Activated gamma-delta T cell treated with anti-CD3 and anti-CD28 coated beads, Interleukin-2, amount 50 U/mL, for 16 hours (primary cell): ENCODE data around the gene CDC20B.

ENCODE experiments used
- DNase-seq: peaks from one replicate; pipeline ENCODE4 v3.0.0-alpha.2; 2020; ENCODE audit warnings: low read depth

CDC20B gene, protein sequence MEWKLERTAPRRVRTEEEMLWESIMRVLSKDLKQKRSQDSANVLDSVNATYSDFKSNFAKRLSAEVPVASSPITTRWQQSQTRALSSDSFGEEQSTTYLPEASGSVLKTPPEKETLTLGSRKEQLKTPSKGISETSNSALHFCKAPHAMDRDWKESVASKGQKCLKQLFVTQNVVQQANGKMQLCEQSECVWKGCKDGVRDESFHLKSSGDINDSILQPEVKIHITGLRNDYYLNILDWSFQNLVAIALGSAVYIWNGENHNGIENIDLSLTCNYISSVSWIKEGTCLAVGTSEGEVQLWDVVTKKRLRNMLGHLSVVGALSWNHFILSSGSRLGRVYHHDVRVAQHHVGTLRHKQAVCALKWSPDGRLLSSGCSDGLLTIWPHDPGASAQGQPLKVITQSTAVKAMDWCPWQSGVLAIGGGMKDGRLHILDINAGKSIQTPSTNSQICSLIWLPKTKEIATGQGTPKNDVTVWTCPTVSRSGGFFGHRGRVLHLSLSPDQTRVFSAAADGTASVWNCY

DNA sequence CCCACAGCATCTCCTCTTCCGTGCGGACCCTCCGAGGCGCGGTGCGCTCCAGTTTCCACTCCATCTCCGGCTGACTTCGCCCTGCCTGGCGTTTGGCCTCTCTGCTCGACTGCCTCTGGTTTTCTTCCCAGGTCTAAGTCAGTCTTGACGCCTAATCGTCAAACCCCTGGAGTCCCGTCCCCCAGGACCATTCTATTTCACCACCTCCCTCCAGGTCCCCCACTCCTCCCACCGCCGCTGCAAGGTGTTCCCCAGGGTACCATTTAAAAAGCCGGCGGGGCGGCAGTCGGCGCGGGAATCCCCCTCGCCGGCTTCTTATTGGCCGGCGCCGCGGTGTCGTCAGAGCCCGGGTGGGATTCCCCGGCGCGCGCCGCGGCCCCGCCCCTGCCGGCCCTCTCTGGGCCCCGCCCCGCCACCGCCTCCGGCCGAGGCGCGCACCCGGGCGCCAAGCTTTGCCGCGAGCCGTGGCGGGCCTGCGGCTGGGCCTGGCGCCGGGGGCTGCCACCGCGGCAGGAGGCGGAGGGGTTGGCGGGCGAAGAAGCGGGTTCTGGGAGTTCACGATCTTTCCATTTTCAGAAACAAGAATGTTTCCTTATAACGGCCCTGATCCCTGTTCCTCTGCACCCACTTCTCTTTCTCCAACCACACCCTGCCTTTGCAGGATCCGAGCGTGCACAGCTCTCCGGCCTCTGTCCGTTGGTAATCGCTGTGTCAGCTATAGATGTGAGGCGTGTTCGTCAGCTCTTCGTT lies at the start of gene CDC20B:
Gene CDC20B, minus strand, starts transcription at position 241 of the 750 bp plus-strand sequence. Its CDS starts 177 bp downstream, at position 64.
- DNase-seq: peak; percentile 63

DNA sequence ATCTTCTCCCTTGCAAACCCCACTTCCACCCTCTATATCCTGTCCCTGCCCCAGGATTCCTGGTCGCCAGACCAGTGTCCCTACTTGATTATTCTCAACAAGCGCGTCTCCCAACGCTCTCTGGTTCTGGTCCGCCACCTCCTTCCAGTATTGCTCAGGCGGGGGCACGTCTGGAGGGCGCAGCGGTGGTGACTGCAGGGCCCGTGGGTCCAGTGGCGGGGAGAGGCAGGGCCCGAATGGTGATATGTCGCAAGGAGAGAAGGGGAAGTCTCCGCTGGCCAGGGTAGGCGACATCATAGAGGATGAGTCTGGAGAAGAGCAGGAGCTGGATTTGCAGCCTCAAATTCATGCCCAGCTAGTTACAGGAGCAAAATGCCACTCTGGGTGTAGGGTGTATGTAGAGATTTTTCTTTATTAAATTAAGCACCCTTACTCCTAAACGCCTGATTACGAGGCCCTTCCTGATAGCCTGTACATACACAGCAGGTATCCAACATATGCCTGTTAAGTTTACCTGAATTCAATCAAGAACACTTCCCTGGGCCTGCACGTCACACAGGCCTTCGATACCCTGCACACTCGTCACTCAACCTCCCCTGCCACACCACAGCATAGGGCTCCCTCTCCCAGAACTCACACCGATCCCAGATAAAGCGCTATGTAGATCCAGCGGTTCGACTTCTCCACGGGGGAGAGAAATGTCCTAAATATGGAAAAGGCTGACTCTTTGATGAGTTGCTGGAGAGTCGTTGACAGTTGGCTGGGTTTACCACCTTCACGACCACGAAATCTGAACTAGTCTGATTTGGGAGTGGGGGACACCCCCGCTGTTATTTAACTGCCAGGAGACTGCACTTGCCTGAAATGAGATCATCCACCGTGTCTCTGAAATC lies 49.4 kb upstream of the CDC20B start:
- no peak for DNase-seq

DNA sequence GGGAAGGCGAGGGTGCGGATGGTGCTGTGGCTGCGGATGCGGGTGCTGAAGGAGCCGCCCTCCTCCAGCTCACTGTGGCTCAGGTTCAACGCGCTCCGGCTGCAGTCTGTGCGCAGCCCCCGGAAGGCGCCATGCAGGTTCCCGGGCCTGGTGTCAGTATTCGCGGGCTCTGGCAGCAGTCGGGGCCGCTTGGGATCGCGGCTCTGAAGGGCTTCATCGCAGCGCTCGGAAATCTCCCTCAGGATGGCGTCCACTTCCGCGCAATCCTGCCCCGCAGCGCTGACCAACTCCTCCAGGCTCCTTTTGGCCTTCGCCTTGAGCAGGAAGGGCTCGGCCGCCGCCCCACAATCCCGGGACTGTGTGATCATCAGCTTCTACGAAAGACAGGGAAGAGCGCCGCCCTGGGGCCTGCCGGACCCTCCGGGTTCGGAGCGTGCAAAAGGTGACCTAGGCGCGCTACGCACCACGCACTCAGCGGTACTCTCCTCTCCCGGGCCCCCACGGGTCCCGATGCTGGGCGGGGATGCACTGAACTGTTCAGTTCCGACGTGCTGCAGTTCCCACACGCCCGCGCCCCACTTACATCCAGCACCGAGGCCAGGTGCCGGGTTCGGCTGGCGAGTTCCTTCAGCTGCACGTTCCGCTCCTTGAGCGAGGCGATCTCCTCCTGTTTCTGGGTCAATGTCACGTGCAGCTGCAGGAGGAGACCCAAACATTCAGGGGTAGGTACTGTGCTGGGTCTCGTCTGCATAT lies 47.6 kb upstream of the CDC20B start:
- no peak for DNase-seq

DNA sequence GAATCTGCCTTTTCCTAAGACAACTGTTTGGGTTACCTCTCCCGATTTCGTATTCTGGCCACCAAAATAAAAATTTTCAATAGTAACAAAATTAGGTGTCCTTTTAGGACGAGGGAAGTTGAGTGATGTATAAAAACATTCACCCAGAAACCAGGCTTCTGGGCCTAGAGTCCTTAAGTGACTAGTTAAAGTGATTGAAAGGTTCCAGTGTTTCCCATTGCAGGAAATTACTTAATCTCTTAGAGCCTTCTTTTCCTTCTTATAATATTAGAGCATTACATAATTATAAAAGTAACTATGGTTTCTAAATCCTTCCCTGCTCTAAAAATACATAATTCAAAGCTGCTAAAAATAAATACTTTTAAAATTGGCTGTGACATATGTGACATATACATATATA lies 46.8 kb upstream of the CDC20B start:
- DNase-seq: no peak

DNA sequence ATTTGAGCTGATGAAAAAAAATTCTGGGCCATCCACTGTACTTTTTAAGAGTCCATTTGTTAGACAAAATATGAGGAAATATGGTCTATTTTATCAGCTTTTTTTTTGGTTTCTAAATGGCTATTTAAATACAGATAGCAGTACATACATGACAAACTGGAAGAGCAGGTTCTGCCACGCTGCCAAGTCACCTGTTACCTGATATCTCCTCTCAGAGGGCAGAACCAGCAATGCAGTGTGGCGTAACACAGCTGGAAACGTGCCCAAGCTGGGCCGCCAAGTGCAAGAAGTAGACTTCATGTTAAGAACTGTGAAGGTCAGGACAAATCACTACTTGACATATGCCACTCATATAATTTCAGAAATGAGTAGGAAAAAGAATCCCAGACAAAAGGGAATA lies 46.0 kb upstream of the CDC20B start:
- no peak for DNase-seq

DNA sequence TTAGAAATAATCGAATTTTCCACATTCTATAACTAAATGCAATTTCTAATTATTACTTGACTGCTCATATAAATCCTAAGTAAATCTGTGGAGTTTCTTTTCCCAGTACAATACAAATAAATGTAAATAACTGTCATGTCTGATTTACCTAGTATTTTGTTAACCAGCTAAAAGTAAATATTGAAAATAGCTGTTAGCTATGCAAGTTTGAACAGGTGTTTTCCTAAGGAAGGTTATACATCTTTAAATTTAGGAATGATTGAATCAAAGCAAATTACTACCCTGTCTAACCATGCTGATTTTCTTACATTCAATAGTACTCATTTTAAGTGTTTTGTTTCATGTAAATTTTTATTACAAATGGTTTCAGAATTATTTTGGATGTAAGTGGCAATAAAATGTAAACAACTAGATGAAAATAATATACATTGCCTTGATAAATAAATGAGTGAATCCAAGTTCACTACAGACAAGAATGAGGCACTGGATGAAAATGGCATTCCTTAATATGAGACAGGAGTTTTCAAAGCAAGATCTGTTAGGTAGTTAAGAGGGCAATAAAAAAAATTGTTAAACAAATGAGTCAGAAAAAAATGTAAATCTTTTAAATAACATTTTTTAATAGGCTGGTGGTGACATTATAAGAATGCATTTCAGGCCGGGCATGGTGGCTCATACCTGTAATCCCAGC lies 38.4 kb upstream of the CDC20B start:
- no peak for DNase-seq

DNA sequence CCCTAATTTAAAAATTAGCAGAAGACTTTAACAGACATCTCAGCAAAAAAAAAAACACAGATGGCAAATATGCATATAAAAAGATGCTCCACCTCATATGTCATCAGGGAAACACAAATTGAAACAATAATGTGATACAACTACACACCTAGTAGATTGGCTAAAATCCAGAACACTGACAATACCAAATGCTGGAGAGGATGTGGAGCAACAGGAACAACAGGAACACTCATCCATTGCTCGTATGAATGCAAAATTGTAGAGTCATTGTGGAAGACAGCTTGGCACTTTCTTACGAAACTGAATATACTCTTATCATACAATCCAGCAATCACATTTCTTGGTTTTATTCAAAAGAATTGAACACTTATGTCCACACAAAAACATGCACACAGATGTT lies 32.0 kb upstream of the CDC20B start:
- no peak for DNase-seq

DNA sequence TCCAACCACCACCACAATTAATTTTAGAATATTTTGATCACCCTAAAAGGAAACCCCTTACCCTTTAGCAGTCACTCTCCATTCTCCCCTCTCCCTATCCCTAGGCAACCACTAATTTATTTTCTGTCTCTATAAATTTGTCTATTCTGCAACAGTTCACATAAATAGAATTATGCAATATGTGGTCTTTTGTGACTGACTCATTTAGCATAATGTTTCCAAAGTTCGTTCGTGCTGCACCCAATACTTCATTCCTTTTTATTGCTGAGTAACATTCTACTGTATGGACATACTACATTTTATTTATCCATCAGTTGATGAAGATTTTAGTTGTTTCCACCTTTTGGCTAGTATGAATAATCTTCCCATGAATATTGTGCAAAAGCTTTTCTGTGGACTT lies 18.2 kb upstream of the CDC20B start:
- no peak for DNase-seq

DNA sequence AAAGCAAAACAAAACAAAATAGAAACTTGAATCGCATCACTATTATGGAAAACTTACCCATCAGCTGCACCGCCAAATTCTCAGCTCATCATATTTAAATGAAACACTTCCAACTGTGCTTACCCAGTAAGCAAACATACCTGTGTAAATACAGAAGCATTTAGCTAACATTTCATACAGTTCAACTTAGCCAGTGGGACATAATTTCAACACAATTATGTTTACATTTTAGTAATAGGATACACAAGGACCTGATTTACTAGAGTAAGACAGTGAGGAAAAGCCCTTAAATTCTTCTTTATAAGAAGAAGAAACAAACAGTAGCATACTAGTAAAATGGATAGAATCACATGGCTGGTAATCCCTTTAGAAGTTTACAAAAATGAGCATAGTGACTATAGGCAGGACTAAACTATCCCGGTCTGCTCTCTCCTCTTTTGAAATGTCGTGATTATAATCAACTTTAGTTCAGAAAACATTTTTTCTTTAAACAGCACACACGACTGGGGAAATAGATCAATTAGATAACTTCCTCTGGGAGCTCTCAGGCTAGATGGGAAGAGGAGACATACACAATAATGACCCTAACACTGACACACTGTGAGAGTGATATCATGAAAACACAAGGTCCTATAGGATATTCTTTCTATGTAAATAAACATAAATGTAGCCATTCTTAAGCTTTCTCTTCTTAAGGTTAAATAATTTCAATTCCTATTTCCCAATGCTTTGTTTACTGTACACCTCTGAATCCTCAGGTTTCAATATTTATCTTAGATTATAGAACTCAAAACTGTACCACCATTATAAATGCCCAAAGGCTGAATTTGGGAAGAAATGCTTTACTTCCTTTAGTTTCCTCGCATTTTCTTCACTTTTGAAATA lies 15.9 kb upstream of the CDC20B start:
- no peak for DNase-seq

DNA sequence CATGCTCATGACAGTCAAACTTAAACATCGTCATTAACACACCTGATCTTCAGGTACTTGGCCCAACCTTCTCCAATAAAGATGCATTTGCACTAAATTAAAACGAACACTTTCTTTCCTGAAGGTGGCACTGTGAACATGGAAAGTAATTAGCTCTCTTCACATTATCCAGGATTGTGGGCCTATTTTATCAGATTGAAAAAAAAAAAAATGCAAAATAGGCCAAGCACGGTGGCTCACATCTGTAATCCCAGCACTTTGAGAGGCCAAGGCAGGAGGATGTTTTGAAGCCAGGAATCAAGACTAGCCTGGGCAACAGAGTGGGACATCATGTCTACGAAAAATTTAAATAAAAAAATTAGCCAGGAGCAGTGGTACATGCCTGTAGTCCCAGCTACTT lies 14.4 kb upstream of the CDC20B start:
- no peak for DNase-seq

DNA sequence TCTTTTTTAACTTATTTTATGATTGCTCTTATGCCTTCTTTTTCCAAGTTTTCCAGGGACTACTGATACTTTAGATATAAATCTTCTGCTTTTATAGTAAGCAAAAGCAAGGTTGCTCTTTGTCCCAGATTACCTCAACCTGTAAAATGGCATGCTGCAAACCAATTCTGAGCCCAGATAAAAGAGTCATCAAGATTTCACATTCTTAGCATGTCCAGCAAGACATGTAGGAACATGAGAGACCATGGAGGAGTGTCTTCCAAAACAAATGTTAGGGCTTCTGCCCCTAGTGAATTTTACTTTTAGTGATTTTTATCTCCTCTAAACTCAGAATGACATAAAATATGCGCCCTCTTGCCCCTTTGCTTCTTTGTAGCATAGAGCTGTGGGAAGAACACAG lies 7.0 kb upstream of the CDC20B start:
- no peak for DNase-seq

DNA sequence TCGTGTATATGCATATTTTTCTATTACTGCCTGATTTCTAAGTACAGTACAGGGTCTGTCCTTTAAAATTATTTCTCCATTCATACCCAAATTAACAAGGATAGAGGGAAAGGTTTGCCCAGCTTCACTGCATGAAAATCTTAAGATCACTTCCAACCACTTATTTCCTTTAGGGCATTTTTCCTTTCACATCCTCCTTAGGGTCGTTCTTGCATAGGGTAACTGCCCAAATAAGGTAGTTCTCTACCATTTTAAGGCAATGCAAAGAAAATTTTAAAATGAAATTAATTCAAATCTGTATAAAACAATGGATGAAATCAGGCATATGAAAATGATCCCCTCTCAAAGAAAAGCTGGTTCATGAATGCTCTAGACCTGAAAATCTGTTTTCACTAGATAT lies 4.1 kb upstream of the CDC20B start:
- DNase-seq: no peak

DNA sequence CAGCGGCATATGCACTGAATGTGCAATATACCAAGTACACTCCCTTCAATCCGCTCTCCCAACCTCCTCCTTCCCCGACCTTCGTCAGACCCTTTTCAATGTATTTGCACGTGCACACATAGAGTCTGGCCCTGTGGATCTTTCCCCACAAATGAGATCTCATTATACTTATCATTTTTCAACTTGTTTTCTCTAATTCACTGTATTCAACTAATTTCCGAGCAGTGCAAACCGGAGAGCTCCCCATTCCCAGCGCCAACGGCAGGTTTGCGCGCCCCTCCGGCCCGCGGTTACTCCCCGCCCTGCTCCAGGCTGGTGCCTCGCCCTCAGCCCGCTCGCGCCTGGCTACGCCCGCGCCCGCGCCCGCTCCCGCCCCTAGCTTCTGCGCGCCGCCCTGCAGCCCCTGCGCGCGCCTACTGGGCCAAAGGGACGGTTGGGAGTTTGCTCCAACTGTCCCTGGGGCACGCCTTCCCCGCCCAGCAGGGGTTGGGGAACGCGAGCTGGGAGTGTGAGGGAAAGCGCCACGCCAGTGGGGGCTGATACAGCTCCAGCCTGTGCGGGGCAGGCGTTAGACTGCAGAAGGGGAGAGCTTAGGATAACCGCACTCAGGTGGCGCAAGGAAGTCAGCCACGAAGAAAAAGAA lies 3.3 kb upstream of the CDC20B start:
- DNase-seq: no peak

DNA sequence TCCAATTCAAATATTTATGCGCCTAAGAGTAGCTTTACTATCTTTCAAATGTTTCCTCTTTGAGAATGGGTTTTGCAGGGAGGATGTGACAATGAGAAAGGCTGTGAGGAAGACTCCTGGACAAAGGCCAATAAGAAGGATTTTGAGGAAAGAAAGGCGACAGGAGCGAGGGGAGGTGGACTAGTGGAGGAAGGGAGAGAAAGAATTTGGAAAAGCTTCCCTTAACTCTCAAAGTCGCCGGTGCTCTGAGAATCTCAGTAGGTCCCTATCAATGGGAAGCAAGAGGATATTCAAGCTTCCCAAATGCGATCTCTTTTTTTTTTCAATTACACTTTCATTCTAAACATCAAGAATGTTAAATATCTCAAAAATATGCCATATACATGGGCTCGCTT lies 2.8 kb upstream of the CDC20B start:
- DNase-seq: no peak

DNA sequence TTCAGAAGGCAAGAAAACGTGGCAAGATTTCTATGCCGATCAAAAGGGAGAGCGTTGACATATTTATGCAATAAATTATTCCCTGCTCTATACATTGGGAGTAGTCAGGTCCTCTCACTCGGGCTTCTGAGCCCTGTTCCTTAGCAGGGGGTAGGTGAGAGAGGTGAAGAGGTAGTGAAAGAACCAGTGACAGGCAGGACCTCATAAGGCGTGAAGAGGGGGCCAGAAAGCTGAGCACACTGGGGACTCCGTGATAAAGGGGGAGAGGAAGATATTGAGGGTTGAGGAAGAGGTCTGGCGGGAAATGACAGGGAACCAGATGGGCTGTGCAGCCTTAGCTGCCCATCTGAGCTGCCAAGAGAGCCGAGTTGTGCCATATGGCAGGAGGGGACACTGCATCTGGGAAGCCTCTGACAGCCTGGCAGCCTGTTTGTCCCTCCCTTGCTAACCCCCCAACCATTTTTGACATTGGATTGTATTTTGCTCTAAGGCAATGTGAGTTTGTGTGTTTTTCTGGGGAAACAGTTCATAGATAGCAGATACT lies 782 bp upstream of the CDC20B start:
- DNase-seq: no peak

DNA sequence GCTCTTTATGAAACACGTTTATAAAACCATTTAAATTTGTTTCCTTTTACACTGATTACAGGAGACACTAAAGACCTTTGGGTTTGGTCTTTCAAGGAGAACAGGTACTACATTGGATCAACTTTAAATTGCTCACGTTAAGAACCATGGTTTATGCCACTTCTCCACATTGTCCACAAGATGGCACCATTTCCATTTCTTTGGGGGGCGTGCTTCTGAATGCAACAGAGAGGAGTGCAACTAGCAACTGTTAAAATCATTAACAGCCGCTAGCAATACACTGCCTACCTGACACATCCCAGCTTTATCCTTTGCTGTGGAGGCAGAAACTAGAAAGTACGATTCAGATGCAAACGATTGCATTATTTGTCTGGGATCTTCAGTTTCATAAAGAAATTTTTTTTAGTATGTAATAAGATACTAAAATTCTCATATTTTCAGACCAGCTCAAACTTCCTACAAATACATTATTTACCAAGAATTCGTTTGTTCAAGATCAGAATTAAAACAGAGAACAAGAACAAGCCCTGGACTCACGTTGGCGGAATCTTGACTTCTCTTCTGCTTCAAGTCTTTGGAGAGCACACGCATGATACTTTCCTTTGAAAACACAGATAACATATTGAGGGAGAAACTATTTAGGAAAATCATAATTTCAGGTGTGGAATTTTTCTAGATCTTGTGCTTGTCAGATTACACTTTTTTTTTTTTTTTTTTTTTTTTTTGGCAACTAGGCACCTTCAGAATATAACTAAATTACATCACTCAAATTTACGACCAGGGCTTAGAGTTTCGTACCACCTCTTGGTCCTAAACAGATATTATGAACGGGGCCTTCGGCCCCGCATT lies 702 bp downstream of the CDC20B start:
- DNase-seq: peak; percentile 39

DNA sequence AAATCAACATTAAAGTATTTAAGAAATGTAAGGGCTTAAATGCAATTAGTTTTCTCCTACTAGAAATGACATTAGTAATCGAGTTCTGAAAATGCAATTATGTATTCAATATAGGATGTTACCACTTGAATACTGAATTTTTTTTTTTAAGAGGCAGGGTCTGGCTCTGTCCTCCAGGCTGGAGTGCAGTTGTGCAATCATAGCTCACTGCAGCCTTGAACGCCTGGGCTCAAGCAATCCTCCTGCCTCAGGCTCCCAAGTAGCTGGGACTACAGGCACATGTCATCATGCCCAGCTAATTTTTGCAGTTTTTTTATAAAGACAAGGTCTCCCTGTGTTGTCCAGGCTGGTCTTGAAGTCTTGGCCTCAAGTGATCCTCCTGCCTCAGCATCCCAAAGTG lies 1.5 kb downstream of the CDC20B start:
- DNase-seq: no peak

DNA sequence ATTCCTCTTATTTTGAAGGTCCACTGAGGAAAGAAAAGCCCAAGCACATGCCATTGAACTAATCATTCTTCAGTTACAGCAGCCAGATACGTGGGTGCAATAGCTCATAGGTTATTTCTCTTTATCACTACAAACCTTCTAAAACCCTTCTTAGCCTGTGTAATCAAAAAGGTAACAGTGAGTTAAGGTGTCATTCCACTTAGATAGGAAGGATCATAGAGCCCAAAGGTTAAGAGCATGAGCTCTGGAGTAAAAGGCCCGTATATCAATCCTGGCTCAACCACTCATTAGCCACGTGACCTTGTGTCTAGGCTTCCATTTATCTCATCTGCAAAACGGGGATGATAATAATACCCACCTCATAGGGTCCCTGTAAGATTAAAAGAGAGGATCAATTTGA lies 10.3 kb downstream of the CDC20B start:
- no peak for DNase-seq
